ENCODE data around the gene SDC3. TPM values are rescaled to one million over a fixed set of nuclear protein-coding genes. Genes with fewer than 3 reads are reported as not detected.
A peak's percentile ranks its signal among the peaks of the same experiment; 100 is the strongest.

Gene SDC3
- polyA plus RNA-seq, 3 donors, result 0.05 to 1.2 (median 0.12) TPM

DNA sequence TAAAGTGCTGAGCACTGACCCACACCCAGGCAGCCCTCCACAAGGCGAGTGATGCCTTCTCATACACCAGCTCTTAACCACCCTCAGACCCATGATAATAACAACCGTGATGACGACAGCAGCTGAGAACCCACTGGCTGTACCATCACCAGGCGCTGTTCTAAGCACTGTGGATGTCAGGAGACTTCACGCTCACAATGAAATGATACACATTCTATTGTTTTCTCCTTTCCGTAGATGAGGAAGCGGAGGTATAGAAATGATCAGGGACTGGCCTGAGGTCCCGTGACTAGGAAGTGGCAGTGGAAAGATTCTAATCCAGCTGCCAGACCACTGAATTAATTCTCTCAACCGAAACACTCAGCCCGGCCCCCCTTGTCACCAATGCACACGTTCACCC lies 32.6 kb downstream of the SDC3 start:
- peaks cover 15 to 36% (median 24%) of the 10 kb centered on the region in 7 donors for H3K9me3 Mint-ChIP-seq
- peaks cover 33% of the 10 kb centered on the region for H3K4me1 Mint-ChIP-seq
- TF ChIP-seq, protein P1, sequence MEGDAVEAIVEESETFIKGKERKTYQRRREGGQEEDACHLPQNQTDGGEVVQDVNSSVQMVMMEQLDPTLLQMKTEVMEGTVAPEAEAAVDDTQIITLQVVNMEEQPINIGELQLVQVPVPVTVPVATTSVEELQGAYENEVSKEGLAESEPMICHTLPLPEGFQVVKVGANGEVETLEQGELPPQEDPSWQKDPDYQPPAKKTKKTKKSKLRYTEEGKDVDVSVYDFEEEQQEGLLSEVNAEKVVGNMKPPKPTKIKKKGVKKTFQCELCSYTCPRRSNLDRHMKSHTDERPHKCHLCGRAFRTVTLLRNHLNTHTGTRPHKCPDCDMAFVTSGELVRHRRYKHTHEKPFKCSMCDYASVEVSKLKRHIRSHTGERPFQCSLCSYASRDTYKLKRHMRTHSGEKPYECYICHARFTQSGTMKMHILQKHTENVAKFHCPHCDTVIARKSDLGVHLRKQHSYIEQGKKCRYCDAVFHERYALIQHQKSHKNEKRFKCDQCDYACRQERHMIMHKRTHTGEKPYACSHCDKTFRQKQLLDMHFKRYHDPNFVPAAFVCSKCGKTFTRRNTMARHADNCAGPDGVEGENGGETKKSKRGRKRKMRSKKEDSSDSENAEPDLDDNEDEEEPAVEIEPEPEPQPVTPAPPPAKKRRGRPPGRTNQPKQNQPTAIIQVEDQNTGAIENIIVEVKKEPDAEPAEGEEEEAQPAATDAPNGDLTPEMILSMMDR (IDR thresholded peaks at IDR 0.05), result no peak
- Histone ChIP-seq H3K79me2 (ENCODE audit: insufficient read depth, low read length) (no peaks in the 10 kb centered on the region), H3K36me3 (replicated peaks in 1 of 2; ENCODE audit: control insufficient read depth in 1 of 2, insufficient read depth in 2 of 2, low read length in 2 of 2) (no peaks in the 10 kb centered on the region), H3K4me3 (replicated peaks in 1 of 3; ENCODE audit: low read depth in 2 of 3, low read length in 3 of 3) (no peak overlapping the region), H4K20me1 (ENCODE audit: insufficient read depth, low read length) (no peaks in the 10 kb centered on the region), H3K9ac (ENCODE audit: insufficient read depth, low read length, poor library complexity, severe bottlenecking) (no peak overlapping the region), H3K4me2 (replicated peaks; ENCODE audit: extremely low read depth, low read length, poor library complexity, severe bottlenecking) (no peak overlapping the region), H2AFZ (ENCODE audit: insufficient read depth, low read depth, low read length, poor library complexity, severe bottlenecking) (no peak overlapping the region), H3K4me1 (ENCODE audit: control insufficient read depth in 1 of 2, insufficient read depth in 2 of 2, low read length in 2 of 2) (peaks cover 16 to 17% of the 10 kb centered on the region in 2 donors), H3K27ac (ENCODE audit: low read depth in 1 of 2, low read length in 2 of 2) (no peak overlapping the region), H3K9me3 (replicated peaks in 1 of 2; ENCODE audit: control insufficient read depth in 1 of 2, insufficient read depth in 1 of 2, low read length in 2 of 2) (peaks cover 0 to 27% of the 10 kb centered on the region in 2 donors), H3K27me3 (ENCODE audit: control insufficient read depth in 2 of 2, insufficient read depth in 2 of 2, low read length in 2 of 2) (peaks cover 0 to 31% of the 10 kb centered on the region in 2 donors)
- H3K27me3 Mint-ChIP-seq (ENCODE audit: low read depth in 3 of 3), result peaks cover 28 to 71% (median 45%) of the 10 kb centered on the region in 3 donors
- 78% methylated on average over 5 of the region's 11 CpGs for WGBS (ENCODE audit: insufficient coverage)
- intact Hi-C loops (cut with micrococcal nuclease), result no loop called here
- no peak for DNase-seq
- peak overlapping the region in 1 of 2 donors; percentile 62 for H3K4me3 Mint-ChIP-seq
- peak overlapping the region in 1 of 7 donors; percentile 26 for H3K27ac Mint-ChIP-seq
- H3K36me3 Mint-ChIP-seq, result no peaks in the 10 kb centered on the region

DNA sequence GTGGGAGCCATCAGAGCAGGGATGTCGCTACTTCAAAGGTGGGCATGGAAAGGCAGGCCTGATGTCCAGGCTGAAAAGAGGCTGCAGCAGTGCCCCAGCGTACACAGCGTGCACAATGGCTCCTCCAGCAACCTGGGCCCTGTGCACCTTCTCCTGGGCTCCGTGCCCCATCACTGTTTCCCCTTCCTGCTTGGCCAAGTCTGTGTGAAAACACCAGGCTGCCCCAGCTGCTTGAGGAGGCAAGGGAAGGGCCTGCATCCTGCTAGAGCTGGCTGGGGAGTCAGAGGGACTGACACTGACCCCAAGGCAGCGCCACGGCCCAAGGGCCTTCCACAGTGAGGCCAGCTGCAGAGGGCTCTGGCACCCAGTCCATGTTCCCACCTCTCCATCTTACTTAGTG lies 33.4 kb downstream of the SDC3 start:
- H3K9me3 ChIP-seq (replicated peaks in 1 of 2; ENCODE audit: control insufficient read depth in 1 of 2, insufficient read depth in 1 of 2, low read length in 2 of 2), result peaks cover 0 to 27% of the 10 kb centered on the region in 2 donors
- H3K27ac ChIP-seq (ENCODE audit: low read depth in 1 of 2, low read length in 2 of 2), result no peak overlapping the region
- H3K79me2 ChIP-seq (ENCODE audit: insufficient read depth, low read length), result no peaks in the 10 kb centered on the region
- no peak overlapping the region for H3K4me3 ChIP-seq (replicated peaks in 1 of 3; ENCODE audit: low read depth in 2 of 3, low read length in 3 of 3)
- H2AFZ ChIP-seq (ENCODE audit: insufficient read depth, low read depth, low read length, poor library complexity, severe bottlenecking), result no peak overlapping the region
- WGBS (ENCODE audit: insufficient coverage), result 79% methylated on average over 6 of the region's 6 CpGs
- no peak overlapping the region for H3K4me2 ChIP-seq (replicated peaks; ENCODE audit: extremely low read depth, low read length, poor library complexity, severe bottlenecking)
- no peak overlapping the region for H3K9ac ChIP-seq (ENCODE audit: insufficient read depth, low read length, poor library complexity, severe bottlenecking)
- peaks cover 15 to 38% (median 25%) of the 10 kb centered on the region in 7 donors for H3K9me3 Mint-ChIP-seq
- TF ChIP-seq, protein P1 (IDR thresholded peaks at IDR 0.05), result no peak
- no peaks in the 10 kb centered on the region for H4K20me1 ChIP-seq (ENCODE audit: insufficient read depth, low read length)
- intact Hi-C loops (cut with micrococcal nuclease), result no loop called here
- H3K36me3 Mint-ChIP-seq, result no peaks in the 10 kb centered on the region
- H3K27me3 ChIP-seq (ENCODE audit: control insufficient read depth in 2 of 2, insufficient read depth in 2 of 2, low read length in 2 of 2), result peaks cover 0 to 30% of the 10 kb centered on the region in 2 donors
- peaks cover 28 to 71% (median 44%) of the 10 kb centered on the region in 3 donors for H3K27me3 Mint-ChIP-seq (ENCODE audit: low read depth in 3 of 3)
- H3K27ac Mint-ChIP-seq, result no peak overlapping the region
- H3K4me1 Mint-ChIP-seq, result peaks cover 33% of the 10 kb centered on the region
- H3K4me1 ChIP-seq (ENCODE audit: control insufficient read depth in 1 of 2, insufficient read depth in 2 of 2, low read length in 2 of 2), result peaks cover 16 to 17% of the 10 kb centered on the region in 2 donors
- H3K4me3 Mint-ChIP-seq, result no peak overlapping the region
- no peaks in the 10 kb centered on the region for H3K36me3 ChIP-seq (replicated peaks in 1 of 2; ENCODE audit: control insufficient read depth in 1 of 2, insufficient read depth in 2 of 2, low read length in 2 of 2)
- DNase-seq, result no peak

Measured in CD14-positive monocyte (primary cell).